ENCODE results near the gene TNRC18.

Gene TNRC18

DNA sequence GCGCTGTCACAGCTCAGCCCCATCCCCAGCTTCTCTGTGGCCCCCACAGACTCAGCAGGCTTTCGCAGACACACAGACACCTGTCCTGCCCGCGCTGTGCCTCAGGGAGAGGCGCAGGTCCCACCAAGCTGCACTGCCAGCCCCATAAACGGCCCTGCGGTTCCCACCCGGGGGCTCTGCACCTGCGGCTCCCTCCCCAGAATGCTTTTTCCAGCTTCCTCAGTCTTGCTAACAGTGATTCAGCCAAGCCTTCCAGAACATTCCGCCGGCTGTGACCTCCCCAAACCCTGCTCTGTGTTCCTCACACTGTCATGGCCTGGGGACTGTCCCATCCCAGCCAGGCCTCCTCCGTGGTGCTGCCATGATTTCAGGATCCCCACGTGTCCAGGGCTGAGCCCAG lies 27.8 kb upstream of the TNRC18 start:
- no peak overlapping the region for H3K4me3 ChIP-seq (ENCODE audit: insufficient read depth, low read depth, low read length, poor library complexity, severe bottlenecking)
- H3K27me3 ChIP-seq (replicated peaks; ENCODE audit: control insufficient read depth, insufficient read depth, low read length, poor library complexity, severe bottlenecking), result no peaks in the 10 kb centered on the region
- DNase-seq, result no peak
- no peaks in the 10 kb centered on the region for H3K36me3 ChIP-seq (ENCODE audit: control insufficient read depth, insufficient read depth, low read length)
- H3K27ac ChIP-seq (ENCODE audit: insufficient read depth, low read length, poor library complexity, severe bottlenecking), result no peak overlapping the region
- no peaks in the 10 kb centered on the region for H3K9me3 ChIP-seq (ENCODE audit: control insufficient read depth, low read length)
- no peaks in the 10 kb centered on the region for H3K4me1 ChIP-seq (ENCODE audit: control insufficient read depth, insufficient read depth, low read length, poor library complexity, severe bottlenecking)

DNA sequence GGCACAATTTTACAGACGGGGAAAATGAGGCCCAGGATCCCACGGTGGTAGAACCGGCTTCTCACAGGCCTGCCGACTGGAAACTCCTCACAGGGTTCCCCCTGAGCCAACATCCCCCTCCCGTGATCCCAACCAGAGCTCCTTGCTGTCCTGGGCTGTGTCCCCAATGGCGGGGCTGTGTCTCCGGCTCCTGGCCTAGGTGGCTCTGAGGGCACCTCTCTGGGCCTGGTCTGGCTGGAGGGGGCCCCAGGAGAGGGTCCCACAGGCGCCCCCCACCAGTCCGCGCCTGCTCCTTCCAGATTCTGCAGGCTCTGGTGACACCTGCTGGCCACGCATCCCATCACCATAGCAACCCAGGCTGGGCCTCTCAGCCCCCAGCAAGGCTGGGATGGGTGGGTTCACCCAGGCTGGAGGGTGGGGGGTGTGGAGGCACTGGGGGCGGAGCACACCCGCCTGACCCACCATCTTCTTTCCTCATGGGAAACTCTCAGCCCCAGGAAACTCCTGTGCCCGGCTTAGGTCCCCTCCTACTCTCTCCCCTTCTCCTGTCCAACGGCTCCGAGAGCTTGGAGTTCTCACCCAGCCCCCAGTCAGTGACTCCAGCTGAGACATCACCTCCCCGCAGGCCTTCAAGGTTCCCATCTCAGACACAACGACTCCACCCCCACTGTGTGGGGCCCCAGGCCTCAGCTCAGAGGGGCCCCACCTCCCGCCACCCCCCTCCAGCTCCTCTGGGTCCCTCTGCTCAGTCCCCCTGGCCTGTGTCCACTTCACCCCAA lies 27.1 kb upstream of the TNRC18 start:
- H3K36me3 ChIP-seq (ENCODE audit: control insufficient read depth, insufficient read depth, low read length), result no peaks in the 10 kb centered on the region
- no peaks in the 10 kb centered on the region for H3K9me3 ChIP-seq (ENCODE audit: control insufficient read depth, low read length)
- H3K4me1 ChIP-seq (ENCODE audit: control insufficient read depth, insufficient read depth, low read length, poor library complexity, severe bottlenecking), result no peaks in the 10 kb centered on the region
- no peak overlapping the region for H3K4me3 ChIP-seq (ENCODE audit: insufficient read depth, low read depth, low read length, poor library complexity, severe bottlenecking)
- no peak overlapping the region for H3K27ac ChIP-seq (ENCODE audit: insufficient read depth, low read length, poor library complexity, severe bottlenecking)
- peak in 1 of 3 donors; percentile 18 for DNase-seq
- H3K27me3 ChIP-seq (replicated peaks; ENCODE audit: control insufficient read depth, insufficient read depth, low read length, poor library complexity, severe bottlenecking), result no peaks in the 10 kb centered on the region

DNA sequence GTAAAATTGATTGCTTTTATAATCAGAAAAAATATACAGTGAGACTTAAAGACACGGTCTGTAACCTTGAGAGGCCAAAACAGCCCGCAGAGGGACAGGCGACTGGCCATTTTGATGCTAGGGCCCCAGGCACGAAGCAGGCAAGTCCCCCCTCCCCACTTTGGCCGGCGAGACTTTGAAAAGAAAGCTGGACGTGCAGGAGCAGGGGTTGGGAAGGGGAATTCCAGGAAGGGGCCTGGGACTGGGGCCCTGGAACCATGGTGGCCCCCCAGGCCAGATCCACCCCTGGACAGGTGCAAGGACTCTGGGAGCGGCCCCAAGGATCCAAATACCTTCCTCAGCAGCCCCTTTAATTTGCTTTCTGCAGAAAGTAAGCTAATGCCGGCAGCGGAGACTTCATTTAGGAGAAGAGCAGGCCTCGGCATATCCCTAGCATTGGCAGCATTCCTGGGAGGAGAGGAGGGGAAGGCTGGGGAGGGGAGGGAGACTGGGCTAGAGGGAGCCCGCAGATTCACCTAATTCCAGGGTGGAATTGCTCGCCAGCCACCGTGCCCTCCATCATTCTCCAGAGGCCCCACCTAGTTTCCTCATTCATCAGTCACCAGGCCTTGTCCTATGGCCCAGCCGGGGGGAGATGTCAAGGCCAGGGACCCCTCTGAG lies 24.9 kb upstream of the TNRC18 start:
- H3K27ac ChIP-seq (ENCODE audit: insufficient read depth, low read length, poor library complexity, severe bottlenecking), result no peak overlapping the region
- no peaks in the 10 kb centered on the region for H3K4me1 ChIP-seq (ENCODE audit: control insufficient read depth, insufficient read depth, low read length, poor library complexity, severe bottlenecking)
- no peaks in the 10 kb centered on the region for H3K27me3 ChIP-seq (replicated peaks; ENCODE audit: control insufficient read depth, insufficient read depth, low read length, poor library complexity, severe bottlenecking)
- H3K36me3 ChIP-seq (ENCODE audit: control insufficient read depth, insufficient read depth, low read length), result no peaks in the 10 kb centered on the region
- no peaks in the 10 kb centered on the region for H3K9me3 ChIP-seq (ENCODE audit: control insufficient read depth, low read length)
- no peak for DNase-seq
- H3K4me3 ChIP-seq (ENCODE audit: insufficient read depth, low read depth, low read length, poor library complexity, severe bottlenecking), result no peak overlapping the region

DNA sequence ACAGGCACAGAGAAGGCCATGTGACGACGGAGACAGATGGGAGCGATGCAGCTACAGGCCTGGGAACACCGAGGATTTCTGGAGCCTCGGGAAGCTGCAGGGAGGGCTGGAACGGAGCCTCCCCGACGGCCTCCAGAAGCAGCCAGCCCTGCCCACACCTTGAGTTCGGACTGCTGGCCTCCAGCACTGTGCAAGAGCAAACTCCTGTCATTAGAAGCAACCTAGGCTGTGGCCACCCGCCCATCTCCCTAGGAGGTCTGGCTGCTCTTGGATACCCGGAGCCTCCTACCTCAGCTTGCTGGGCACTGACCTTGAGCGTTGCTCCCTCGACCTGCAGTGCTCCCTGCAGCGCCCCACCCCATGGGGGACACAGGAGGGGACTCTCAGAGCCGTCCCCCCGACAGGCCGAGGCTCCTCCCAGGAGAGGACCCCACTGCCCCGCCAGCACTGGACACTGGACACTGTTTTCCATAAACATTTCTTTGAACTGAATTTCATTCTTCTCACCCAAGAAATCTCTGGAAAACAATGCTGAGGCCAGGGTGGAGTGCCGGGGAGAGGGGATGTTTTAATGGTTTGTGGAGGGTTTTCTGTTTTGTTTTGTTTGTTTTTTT lies 22.5 kb upstream of the TNRC18 start:
- no peaks in the 10 kb centered on the region for H3K4me1 ChIP-seq (ENCODE audit: control insufficient read depth, insufficient read depth, low read length, poor library complexity, severe bottlenecking)
- H3K27ac ChIP-seq (ENCODE audit: insufficient read depth, low read length, poor library complexity, severe bottlenecking), result no peak overlapping the region
- no peak overlapping the region for H3K4me3 ChIP-seq (ENCODE audit: insufficient read depth, low read depth, low read length, poor library complexity, severe bottlenecking)
- no peaks in the 10 kb centered on the region for H3K27me3 ChIP-seq (replicated peaks; ENCODE audit: control insufficient read depth, insufficient read depth, low read length, poor library complexity, severe bottlenecking)
- DNase-seq, result no peak
- no peaks in the 10 kb centered on the region for H3K36me3 ChIP-seq (ENCODE audit: control insufficient read depth, insufficient read depth, low read length)
- H3K9me3 ChIP-seq (ENCODE audit: control insufficient read depth, low read length), result no peaks in the 10 kb centered on the region

DNA sequence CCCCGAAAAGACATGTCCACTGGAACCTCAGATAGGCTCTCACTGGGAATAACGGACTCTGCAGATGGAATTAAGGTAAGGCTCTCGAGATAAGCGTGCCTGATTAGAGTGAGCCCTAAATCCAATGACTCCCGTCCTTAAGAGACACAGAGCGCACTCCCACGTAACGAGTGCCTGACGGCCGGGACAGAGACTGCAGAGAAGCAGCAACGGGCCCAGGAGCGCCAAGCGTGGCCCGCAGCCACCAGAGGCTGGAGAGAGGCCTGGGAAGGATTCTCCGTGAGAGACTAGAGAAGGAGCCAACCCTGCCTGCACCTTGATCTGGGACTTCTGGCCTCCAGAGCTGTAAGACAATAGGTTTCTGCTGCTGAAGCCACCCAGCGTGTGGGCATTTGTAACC lies 20.0 kb upstream of the TNRC18 start:
- H3K4me1 ChIP-seq (ENCODE audit: control insufficient read depth, insufficient read depth, low read length, poor library complexity, severe bottlenecking), result no peaks in the 10 kb centered on the region
- DNase-seq, result no peak
- H3K27me3 ChIP-seq (replicated peaks; ENCODE audit: control insufficient read depth, insufficient read depth, low read length, poor library complexity, severe bottlenecking), result no peaks in the 10 kb centered on the region
- no peak overlapping the region for H3K4me3 ChIP-seq (ENCODE audit: insufficient read depth, low read depth, low read length, poor library complexity, severe bottlenecking)
- no peaks in the 10 kb centered on the region for H3K9me3 ChIP-seq (ENCODE audit: control insufficient read depth, low read length)
- H3K36me3 ChIP-seq (ENCODE audit: control insufficient read depth, insufficient read depth, low read length), result no peaks in the 10 kb centered on the region
- no peak overlapping the region for H3K27ac ChIP-seq (ENCODE audit: insufficient read depth, low read length, poor library complexity, severe bottlenecking)

DNA sequence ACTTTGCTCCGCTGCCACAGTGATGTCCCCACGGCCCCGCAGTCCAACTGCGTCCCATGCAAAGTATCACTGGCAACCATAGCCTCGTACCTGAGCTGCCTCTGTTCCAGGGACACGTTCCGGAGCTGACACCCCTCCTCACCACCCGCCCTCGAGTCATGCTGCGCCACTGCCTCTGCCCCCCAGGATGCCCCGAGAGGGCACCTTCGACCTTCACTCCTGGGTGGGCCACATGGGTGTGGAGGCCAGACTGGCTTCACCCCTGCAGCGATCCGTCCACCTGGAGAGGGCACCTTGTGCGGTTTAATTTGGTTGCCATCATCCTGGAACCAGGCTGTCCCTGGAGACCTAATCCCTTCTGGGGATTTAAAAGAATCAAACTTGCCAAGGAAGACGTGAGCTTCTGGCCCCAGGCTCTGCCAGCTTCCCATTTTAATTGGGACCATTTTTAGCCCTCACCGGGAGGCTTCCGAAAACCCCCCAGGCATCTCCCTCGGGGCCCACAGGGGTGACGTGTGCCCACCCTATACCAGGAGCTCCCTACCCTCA lies 19.2 kb upstream of the TNRC18 start:
- Histone ChIP-seq H3K4me3 (ENCODE audit: insufficient read depth, low read depth, low read length, poor library complexity, severe bottlenecking) (no peak overlapping the region), H3K27me3 (replicated peaks; ENCODE audit: control insufficient read depth, insufficient read depth, low read length, poor library complexity, severe bottlenecking) (no peaks in the 10 kb centered on the region), H3K4me1 (ENCODE audit: control insufficient read depth, insufficient read depth, low read length, poor library complexity, severe bottlenecking) (no peaks in the 10 kb centered on the region), H3K27ac (ENCODE audit: insufficient read depth, low read length, poor library complexity, severe bottlenecking) (no peak overlapping the region), H3K9me3 (ENCODE audit: control insufficient read depth, low read length) (no peaks in the 10 kb centered on the region), H3K36me3 (ENCODE audit: control insufficient read depth, insufficient read depth, low read length) (no peaks in the 10 kb centered on the region)
- DNase-seq, result no peak

DNA sequence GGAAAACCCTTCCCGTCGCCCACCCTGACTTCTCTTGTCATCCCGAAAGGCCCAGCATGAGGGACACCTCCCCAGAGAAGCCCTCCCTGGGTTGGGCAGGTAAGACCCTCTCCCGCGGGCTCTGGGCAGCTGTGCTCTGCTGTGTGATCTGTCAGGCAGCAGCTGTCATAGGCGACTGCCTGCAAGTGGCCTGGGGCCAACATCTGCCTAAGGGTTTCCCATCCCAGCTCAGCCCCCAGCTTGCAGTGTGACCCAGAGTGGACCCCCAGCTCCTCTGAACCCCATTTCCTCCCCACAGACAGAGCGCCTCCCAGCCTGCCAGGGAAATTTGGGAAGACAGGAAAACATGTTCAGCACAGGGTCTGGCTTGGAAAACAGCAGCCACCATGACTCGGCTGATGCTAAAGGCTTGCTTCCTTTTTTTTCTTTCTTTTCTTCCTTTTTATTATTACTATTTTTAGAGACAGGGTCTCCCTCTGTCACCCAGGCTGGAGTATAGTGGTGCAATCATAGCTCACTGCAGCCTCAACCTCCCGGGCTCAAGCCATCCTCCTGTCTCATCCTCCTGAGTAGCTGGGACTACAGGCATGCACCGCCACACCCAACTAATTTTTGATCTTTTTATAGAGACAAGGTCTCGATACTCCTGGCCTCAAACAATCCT lies 18.3 kb upstream of the TNRC18 start:
- Histone ChIP-seq H3K4me3 (ENCODE audit: insufficient read depth, low read depth, low read length, poor library complexity, severe bottlenecking) (no peak overlapping the region), H3K36me3 (ENCODE audit: control insufficient read depth, insufficient read depth, low read length) (no peaks in the 10 kb centered on the region), H3K4me1 (ENCODE audit: control insufficient read depth, insufficient read depth, low read length, poor library complexity, severe bottlenecking) (no peaks in the 10 kb centered on the region), H3K27ac (ENCODE audit: insufficient read depth, low read length, poor library complexity, severe bottlenecking) (no peak overlapping the region), H3K9me3 (ENCODE audit: control insufficient read depth, low read length) (no peaks in the 10 kb centered on the region), H3K27me3 (replicated peaks; ENCODE audit: control insufficient read depth, insufficient read depth, low read length, poor library complexity, severe bottlenecking) (no peaks in the 10 kb centered on the region)
- DNase-seq, result no peak

DNA sequence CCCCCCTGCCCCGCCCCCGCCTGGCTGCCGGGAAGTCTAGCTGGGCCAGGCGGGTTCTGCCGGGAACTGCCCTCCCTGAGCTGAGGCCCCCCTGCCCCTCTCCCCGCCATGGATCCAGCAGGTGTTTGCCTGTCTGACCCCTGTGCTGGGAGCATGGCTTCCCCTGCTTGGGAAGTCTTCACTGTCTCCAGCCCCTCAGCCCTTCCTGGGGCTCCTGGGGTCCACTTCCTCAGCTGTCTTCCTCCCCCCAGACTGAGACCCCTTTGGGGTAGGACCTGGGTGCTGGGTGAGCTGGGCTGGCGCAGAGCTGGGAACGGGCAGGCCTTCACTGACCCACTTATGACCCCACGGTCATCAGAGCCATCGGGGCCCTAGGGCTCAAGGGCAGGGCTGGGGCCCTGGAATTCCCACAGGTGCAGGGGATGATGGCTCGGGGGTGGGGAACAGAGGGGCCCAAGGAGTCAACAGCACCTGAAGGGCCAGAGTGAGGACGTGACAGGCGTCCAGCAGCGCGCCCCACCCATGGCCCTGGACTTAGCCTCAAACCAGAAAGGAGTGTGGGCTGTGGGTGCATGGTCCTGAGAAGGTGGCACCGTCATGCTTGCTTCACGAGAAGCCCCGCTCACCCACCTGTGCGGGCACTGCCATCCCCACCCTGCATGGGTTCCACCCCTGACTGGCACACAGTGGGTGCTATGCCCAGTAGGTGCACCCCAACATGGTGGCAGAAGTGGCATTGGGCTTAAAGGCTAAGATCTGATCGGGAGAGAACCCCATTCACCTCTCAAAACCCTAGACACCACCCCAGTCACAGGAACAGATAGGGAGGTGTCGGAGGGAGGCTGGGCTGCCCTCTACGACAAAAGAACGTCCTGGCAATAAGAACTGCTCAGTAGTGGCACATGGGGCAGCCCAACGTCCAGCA lies 16.2 kb upstream of the TNRC18 start:
- Histone ChIP-seq H3K27me3 (replicated peaks; ENCODE audit: control insufficient read depth, insufficient read depth, low read length, poor library complexity, severe bottlenecking) (no peaks in the 10 kb centered on the region), H3K4me1 (ENCODE audit: control insufficient read depth, insufficient read depth, low read length, poor library complexity, severe bottlenecking) (no peaks in the 10 kb centered on the region), H3K4me3 (ENCODE audit: insufficient read depth, low read depth, low read length, poor library complexity, severe bottlenecking) (no peak overlapping the region), H3K27ac (ENCODE audit: insufficient read depth, low read length, poor library complexity, severe bottlenecking) (no peak overlapping the region), H3K36me3 (ENCODE audit: control insufficient read depth, insufficient read depth, low read length) (no peaks in the 10 kb centered on the region), H3K9me3 (ENCODE audit: control insufficient read depth, low read length) (no peaks in the 10 kb centered on the region)
- no peak for DNase-seq

DNA sequence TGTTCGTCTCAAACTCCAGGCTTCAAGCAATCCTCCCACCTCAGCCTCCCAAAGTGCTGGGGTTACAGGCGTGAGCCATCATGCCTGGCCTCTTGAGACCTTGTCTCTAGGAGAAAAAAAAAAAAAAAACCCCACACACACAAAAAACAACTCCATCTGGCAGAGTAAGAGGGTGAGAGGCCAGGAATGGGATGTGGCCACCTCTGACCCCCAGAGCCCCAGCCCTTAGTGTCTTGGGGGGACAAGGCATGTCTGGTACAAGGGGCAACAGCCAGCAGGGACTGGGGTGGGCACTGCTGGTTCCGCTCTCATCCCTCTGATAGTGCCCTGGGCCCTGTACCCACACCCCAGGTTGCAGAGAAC lies 15.6 kb upstream of the TNRC18 start:
- H3K9me3 ChIP-seq (ENCODE audit: control insufficient read depth, low read length), result no peaks in the 10 kb centered on the region
- no peaks in the 10 kb centered on the region for H3K36me3 ChIP-seq (ENCODE audit: control insufficient read depth, insufficient read depth, low read length)
- no peak overlapping the region for H3K27ac ChIP-seq (ENCODE audit: insufficient read depth, low read length, poor library complexity, severe bottlenecking)
- no peak for DNase-seq
- no peaks in the 10 kb centered on the region for H3K4me1 ChIP-seq (ENCODE audit: control insufficient read depth, insufficient read depth, low read length, poor library complexity, severe bottlenecking)
- H3K4me3 ChIP-seq (ENCODE audit: insufficient read depth, low read depth, low read length, poor library complexity, severe bottlenecking), result no peak overlapping the region
- H3K27me3 ChIP-seq (replicated peaks; ENCODE audit: control insufficient read depth, insufficient read depth, low read length, poor library complexity, severe bottlenecking), result no peaks in the 10 kb centered on the region
